Stimulated activated CD4-positive, alpha-beta T cell treated with anti-CD3 and anti-CD28 coated beads, Interleukin-1b, Interleukin-23, amount 100 ng/mL, for 4 hours (primary cell): ENCODE results near the gene KCNJ1.

Experiments
- DNase-seq, 2 donors: peaks; one replicate each; pipeline ENCODE4 v3.0.0-alpha.2; 2020; ENCODE audit warnings: low read depth in 2 of 2

KCNJ1 gene

GRCh38 chr11:128901653-128902514 is 34.8 kb upstream of the KCNJ1 start:
- no peak for DNase-seq

- DNase-seq = no peak
Measured at GRCh38 chr11:128900468-128900867, 33.4 kb upstream of the KCNJ1 start.

GRCh38 chr11:128898580-128899344 is 31.7 kb upstream of the KCNJ1 start:
- no peak for DNase-seq

GRCh38 chr11:128897826-128898225 is 30.7 kb upstream of the KCNJ1 start:
- no peak for DNase-seq

GRCh38 chr11:128896356-128896755 is 29.3 kb upstream of the KCNJ1 start:
- no peak for DNase-seq

- no peak for DNase-seq
Measured at GRCh38 chr11:128895526-128895925, 28.4 kb upstream of the KCNJ1 start.

- DNase-seq = no peak
Measured at GRCh38 chr11:128894685-128895084, 27.6 kb upstream of the KCNJ1 start.

GRCh38 chr11:128894286-128894681 is 27.2 kb upstream of the KCNJ1 start:
- no peak for DNase-seq

- no peak for DNase-seq
Measured at GRCh38 chr11:128893578-128894285, 26.6 kb upstream of the KCNJ1 start.

- DNase-seq = no peak
Measured at GRCh38 chr11:128892866-128893565, 25.9 kb upstream of the KCNJ1 start.

GRCh38 chr11:128891913-128892398 is 24.9 kb upstream of the KCNJ1 start:
- no peak for DNase-seq

GRCh38 chr11:128890543-128891368 is 23.7 kb upstream of the KCNJ1 start, which contains the start of gene KCNJ5:
TSS of gene KCNJ5 (plus strand) at chr11:128891356. CDS start at chr11:128911274, 19,918 bp downstream.
- no peak for DNase-seq

- no peak for DNase-seq
Measured at GRCh38 chr11:128890216-128890542, 23.1 kb upstream of the KCNJ1 start.

GRCh38 chr11:128889657-128890213 is 22.6 kb upstream of the KCNJ1 start:
- DNase-seq = no peak

- no peak for DNase-seq
Measured at GRCh38 chr11:128888034-128888985, 21.2 kb upstream of the KCNJ1 start.

GRCh38 chr11:128886406-128887124 is 19.5 kb upstream of the KCNJ1 start:
- DNase-seq = no peak

GRCh38 chr11:128884703-128885338 is 17.7 kb upstream of the KCNJ1 start:
- peak in 1 of 2 donors; percentile 49 for DNase-seq

GRCh38 chr11:128884054-128884453 is 17.0 kb upstream of the KCNJ1 start:
- DNase-seq = no peak
